Endothelial cell of hepatic sinusoid (primary cell): ENCODE data around the gene PAQR9.

ENCODE experiments used
- in situ Hi-C: cut with HindIII; loops from 2 replicates; pipeline ENCODE4 v1.10.0; 2017; ENCODE audit warnings: low sequenced_read_pairs

Gene PAQR9

DNA sequence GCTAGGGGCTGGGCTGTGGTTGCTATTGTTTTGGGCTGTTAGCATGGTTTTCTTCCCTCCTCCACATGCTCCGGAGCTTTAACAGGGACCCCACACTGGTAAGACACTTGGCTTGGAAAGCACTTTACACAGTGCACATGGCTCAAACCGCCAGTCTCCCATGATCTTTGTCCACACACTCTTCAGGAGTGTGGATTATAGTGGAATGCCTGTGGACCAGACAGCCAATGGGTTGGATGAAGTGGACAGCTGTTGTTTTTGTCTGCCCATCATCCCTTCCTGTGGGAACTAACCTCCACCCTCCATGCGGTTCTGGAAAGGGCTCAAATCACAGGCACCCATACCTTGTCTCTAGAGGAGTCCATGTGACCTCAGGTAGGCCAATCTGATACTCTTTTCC lies 10.0 kb downstream of the PAQR9 start:
- in situ Hi-C loops = no loop called here

DNA sequence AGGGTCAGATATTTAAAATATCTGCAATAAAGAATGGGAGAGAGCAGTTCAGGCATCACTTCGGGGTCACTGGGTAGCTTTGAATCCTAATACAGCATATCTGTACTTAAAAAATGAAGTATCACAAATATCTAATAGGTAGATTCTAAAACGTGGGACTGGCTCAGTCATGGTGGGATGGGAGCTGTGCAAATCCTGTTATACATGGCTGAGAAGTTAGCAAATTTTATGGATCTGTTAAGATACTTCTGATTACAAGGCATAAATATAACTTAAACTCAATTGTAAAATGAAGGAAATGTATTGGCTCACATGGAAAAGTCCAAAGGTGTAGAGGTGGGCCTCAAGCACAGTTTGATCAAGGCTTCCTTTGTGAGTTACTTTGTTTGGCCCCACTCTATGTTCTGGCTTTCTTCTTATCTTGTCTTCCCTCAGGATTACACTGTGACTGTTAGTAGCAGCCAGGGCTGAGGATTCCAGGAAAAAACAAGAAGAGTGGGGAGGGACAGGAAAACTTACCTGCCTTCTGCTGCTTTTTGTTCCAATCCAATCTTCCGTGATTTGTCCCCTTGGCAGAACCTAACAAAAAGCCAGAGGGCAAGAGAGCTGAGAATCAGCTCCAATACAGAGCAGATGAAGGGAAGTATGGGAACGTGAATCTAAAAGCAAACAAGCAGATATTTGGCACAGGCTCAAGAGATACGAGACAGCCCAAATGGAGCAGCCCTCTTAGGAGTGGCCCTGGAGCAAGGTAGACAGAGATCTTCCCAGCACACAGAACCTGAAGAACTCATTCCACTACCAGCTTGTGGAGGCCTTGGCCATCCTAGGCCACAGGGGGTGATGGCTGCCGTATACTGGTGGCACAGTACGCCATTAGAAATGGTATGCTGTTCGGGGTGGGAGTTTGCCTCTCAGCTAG lies 10.9 kb downstream of the PAQR9 start:
- in situ Hi-C loops = no loop called here

DNA sequence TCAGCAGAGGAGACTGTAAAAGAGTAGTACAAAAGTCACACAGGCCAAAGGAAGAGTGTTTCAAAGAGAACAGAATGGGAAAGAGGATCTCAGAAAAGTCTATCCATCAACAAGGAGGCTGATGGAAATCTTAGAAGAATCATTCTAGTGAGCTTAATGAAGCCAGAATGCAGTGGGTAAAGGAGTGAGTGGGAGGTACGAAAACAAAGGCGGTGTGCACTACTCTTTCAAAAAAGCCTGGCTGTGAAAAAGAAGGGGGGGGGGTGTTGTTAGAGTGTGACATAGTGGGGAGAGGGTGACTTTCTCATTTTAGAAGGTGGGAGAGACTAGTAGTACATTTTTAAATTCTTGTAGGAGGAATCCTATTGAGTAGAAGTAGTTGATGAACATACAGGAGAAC lies 11.7 kb downstream of the PAQR9 start:
- in situ Hi-C loops = no loop called here

DNA sequence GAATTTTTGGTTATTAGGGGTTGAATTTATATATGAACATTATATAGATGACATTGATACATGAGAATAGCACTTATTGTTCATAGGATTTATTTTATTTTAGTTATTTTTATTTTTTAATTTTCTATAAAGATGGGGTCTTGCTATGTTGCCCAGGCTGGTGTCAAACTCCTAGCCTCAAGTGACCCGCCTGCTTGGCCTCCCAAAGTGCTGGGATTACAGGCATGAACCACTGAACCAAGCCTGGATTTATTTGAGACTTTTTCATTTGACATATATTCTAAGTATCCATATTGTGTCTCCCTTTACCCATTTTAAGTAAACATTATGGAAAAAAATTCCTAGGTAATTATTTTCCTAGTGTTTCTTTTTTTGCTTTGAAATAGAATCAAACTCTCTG lies 12.5 kb downstream of the PAQR9 start:
- in situ Hi-C loops = no loop called here

DNA sequence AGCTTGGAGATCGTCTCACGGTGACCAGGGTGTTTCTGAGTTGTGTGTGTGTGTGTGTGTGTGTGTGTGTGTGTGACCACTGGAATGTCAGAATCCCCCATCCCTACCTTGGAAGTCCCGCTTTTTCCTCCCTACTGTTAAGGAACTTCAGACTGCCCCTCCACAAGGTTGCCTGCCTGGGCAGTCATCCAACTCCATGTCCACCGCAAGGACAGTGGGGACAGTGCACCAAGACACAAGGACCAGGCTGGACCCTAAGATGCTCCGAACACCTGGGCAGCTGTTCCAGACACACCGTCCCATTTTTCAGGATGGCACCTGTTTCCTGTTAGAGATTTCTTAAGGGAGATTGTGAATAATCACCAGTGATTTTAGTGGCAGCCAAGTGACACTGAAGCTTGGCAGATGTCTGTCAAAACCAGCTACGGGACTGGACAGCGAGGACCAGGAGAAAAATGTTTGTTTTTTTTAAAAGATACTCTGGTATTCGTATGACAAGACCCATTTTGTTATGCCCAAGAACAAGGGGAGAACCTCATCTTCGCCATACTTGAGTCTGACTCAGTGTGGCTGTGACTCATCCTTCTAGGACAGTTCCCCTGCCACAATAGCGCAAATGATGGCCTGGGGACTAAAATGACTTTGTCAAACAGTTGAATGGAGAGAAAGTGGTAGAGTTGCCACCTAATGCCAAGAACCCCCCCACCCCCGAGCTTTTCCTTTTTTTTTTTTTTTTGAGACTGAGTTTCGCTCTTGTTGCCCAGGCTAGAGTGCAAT lies 15.5 kb downstream of the PAQR9 start:
- in situ Hi-C loops = loop anchor here (5.0 kb wide), 1 partner anchor 66 kb away; no protein-coding TSS in a partner anchor

DNA sequence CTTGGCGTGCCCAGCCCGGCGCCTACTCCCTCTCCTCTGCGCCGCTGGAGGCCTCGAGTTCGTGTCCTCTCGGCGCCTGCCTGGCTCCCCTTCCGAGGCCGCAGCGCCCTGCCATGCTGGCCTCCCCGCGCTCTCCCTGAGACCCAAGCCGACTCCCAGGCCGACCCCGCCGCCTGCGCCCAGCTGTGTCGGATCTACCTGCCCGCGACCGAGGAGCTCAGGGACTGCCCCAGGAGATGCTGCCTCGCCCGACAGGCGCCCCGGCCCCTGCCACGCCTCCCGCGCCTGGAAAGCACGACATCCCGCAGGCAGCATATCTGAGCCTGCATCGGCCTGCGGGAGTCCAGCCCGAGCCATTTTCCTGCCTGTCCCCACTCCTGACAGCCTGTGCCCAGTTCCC lies 16.1 kb downstream of the PAQR9 start:
- in situ Hi-C loops = loop anchor here (5.0 kb wide), 1 partner anchor 65 kb away; no protein-coding TSS in a partner anchor

DNA sequence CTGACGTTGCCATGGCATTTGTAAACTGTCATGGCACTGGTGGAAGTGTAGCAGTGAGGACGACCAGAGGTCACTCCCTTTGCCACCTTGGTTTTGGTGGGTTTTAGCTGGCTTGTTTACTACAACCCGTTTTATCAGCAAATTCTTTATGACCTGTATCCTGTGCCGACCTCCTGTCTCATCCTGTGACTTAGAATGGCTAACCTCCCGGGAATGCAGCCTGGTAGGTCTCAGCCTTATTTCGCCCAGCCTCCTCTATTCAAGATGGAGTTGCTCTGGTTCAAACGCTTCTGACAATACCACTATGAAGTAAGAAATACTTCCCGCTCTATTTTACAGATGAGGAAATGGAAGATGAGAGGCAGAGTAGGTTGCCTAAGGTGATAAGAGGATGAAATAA lies 16.6 kb downstream of the PAQR9 start:
- in situ Hi-C loops = loop anchor here (5.0 kb wide), 1 partner anchor 65 kb away; no protein-coding TSS in a partner anchor

DNA sequence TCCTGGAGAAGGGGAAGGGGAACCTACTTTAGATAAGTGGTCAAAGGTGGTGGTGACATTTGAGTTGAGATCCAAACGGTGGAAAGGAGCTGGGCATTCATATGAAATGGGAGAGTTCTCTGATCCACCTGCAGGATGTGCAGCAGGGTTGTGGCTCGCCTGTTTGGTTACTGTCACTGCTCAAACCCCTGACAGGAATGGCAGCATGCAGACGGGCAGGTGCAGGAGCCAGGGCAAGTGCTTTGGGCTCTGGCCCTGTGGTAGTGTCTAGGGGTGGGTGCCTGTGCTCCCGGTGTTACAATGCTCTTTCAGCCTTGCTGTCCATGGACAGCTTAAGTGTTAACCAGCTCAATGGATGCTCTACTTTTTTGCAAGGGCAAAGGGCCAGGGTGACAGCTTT lies 18.5 kb downstream of the PAQR9 start:
- in situ Hi-C loops = loop anchor here (5.0 kb wide), 1 partner anchor 63 kb away; no protein-coding TSS in a partner anchor

DNA sequence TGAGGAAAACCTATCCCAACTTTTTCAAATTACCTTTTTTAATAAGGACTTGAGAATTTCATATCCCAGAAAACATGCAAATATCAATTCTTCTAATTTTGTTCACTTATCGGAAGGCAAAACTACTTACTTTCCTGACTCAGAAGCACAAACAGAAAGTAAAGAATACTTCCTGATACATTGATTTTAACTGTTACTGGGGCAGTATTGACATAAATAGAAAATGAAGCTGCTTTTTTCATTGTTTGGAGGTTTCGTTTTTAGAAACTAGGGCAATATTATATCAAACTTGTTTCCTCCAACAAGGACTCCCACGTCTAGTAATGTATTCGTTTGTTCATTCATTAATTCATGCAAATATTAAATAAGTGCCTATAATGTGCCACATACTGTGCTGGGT lies 19.1 kb downstream of the PAQR9 start:
- in situ Hi-C loops = no loop called here

DNA sequence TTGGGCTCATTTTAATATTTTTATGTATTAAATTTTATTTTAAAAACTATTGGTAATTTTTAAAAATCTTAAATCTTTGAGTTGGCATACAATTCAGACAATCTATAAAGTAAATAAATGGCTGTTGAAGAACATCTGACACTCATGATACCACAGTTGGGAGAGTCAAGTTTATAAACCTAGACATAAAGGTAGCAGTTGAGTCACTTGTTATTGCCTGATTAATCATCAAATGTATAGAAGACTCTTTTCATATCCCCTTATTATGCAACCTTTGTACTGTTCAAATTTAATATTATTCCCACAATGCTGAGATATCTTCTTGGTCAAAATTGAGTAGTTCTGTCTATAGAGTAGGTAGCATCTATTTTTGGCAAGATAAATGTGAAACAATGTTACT lies 19.6 kb downstream of the PAQR9 start:
- in situ Hi-C loops = no loop called here

DNA sequence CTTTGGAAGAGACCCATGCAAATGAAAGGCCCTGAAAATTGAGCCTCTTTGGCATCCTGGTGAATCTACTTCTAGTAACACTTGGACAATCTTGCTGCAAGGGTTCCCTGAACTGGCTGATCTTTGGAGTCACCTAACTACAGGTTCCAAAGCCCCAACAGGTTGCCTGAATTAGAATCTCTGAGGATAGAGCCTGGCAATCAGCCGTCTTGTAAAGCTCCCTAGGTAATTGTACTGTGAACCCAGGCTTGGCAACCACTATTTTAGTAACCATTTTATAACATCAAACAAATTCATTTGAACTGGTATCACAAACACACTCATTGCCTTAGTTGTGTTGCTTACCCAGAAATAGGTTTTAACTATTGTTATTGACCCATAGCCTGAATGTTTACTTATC lies 20.1 kb downstream of the PAQR9 start:
- in situ Hi-C loops = no loop called here

DNA sequence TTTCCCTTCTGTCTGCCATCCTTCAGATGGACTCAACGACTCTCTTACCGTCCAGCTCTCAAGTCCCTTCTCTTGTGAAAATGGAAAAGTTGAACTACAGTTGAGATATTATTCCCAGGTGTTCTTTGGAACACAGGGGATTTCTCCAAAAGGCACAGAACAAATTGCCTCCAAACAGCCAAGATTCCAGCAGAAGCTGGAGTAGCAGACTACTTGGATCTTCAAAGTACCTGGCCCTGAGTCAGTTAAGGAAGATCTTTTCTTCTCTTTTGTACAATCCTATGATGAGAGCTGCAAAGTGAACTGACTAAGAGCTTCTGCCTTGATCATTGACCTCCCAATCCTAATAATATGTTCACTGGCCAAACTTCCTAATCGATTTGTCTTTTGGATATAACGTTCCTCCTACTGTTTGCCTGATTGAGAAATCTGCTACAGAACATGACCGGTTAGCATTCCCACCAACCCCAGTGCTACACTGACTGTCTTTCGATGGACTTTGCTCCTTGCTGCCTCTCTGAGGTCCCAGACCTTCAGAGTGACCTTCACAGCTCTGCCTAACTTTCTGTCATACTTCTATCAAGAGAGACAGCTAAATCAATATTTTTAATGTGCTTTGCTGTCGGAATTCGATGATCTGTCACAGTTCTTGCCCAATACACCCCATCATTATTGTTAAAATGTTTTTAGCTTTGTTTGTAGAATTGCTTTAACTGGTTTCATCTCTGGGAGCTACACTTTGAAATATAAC lies 21.9 kb downstream of the PAQR9 start:
- in situ Hi-C loops = no loop called here

DNA sequence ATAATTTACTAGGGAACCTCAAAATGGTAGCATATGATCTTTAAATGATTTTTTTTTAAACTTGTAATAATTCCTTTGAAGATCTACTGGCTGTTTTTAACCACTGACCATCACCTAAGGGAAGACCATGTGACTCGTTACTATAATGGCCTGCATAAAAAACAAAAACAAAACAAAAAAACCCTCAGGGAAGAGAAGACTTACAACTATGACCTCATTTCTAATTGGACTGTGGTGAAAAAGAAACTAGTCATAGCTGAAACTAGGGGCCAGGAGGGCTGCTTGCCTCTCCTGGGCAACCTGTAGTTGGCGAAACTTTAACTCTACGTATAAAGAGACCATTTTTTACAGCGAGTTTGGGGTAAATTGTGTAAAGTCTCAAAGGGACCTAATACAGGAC lies 23.0 kb downstream of the PAQR9 start:
- in situ Hi-C loops = no loop called here

DNA sequence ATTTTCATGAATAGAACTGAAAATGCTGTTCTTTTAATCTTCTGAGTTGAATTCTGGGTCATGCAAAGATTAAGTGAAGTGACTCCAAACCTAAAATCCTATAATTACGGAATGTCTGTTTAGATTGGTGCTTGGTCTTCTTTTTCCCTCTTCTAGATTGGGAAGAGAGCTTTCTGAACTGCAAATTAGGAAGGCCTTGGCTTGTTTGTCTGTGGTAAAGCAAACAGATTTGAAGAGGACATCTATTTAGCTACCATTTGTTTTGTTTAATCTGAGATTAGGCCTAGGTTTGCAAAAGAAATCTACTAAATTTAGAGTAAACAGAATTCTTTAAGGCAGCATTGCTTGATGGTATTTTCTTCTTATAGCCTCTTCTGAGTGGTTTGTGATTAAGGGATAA lies 23.5 kb downstream of the PAQR9 start:
- in situ Hi-C loops = no loop called here

DNA sequence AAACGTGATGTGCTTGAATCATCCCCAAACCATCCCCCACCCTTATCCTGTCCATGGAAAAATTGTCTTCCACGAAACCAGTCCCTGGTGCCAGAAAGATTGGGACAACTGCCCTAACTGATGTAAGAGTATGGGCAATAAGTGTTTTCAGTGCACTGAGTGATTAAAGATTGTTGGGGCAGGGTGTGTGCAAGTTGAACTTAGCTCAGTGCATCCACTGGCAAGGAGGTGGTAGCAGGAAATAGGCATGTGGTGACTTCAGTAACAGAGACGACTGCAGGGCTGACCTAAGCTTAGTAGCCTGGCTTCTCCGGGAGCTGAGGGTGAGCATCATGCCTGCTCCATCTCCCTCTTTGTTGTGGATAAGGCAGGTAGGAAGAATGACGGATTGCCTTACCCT lies 27.5 kb downstream of the PAQR9 start:
- in situ Hi-C loops = no loop called here

DNA sequence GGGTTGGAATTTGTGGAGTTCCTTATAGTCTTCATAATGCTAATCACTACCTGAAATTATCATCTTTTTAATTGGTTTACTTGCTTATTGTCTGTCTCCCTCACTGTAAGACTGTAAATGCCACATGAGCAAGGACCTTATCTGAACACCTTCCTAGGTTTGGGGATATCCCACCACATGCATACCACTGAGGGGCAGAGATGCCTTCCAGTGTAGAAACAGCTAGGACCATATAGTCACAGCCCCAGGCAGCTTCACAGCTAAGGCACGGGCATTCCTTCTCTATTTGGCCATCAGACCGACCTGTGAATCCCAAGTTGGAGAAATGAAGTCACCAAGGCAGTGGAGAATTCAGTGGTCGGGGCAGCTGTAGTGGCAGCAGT lies 28.6 kb downstream of the PAQR9 start:
- in situ Hi-C loops = no loop called here

DNA sequence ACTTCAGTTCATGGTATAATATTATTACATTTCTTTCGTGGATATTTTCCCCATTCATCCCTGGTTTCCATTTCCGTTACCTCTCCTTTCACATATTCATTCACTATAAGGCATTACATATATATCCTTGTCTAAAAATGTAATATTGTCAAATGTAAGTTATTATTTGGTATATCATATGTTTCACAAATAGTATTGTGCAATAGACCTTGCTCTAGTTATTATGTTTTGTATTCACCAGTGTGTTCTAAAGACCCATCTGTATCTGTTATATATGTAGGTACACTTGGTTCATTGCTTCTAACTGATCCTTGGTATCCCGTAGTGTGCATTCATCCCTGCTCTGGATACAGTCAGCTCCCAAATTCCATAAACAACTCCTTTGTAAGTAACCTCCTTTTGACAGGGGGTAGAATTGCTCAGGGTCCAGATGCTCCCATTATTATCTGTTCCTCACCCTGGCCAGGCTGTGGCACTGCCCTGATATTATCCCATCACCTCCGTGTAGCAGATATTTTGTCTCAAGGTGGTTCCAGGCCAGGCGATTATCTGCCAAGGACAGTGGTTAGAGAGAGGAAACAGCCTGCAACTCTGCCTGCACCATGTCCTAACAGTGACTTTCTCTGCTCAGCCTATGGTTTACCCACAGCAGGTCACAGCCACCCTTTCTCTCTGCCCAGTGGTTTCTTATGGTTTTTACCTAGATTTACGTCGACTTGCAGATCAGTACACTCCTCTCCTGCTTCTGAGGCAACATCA lies 29.2 kb downstream of the PAQR9 start:
- in situ Hi-C loops = no loop called here

DNA sequence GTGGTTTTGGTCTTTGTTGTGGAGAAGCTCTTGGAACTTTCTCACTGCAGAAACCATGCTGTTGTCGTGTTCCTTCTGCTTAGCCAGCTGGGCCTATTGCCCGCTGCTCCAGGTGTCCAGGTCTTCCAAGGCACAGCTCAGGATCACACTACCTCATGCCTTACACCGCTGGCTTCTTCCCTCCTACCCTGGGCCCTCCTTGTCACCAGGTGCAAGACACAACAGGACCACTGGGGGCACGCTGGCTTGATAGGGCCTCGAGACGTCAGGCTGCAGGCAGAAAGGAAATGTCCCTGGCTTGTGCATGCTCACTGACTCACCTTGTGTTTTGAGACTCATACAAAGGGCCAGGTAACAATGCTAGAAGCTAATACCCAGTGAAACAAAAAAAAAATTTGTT lies 32.3 kb downstream of the PAQR9 start:
- in situ Hi-C loops = no loop called here

DNA sequence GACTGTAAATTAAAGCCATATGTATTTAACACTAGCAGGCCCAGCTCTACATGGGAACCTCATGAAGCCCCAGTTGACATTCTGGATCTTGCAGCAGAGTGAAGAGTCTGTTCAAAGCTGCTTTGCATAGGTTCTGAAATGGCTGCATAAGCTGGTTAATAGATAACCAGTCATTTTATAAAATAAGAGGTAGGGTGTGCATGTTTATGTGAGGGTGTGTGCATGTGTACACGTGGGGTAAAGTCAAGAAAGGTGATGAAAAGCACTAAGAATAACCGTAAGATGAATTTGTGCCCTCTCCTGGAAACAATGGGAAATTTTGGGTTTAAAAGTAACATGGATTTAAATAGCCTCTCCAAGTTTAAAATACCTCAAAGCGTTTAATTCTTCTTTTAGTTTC lies 33.0 kb downstream of the PAQR9 start:
- in situ Hi-C loops = no loop called here

DNA sequence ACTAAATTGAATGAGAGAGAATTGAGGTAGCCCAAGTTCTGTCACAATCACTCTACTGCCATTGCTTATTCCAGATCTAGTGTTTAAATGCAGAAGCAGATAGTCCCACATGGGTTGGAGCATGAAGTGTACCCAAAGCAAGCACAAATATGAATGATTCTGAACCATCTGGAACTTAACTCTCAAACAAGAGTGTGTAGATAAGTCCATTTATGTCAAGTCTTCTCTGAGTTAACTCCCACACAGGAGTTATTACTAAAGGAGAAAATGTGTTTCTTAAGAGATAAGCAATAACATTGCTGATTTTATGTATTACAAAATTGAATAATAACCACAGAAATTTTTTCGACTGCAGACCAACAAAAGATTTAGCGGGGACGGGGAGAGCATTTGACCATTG lies 33.6 kb downstream of the PAQR9 start:
- in situ Hi-C loops = no loop called here

DNA sequence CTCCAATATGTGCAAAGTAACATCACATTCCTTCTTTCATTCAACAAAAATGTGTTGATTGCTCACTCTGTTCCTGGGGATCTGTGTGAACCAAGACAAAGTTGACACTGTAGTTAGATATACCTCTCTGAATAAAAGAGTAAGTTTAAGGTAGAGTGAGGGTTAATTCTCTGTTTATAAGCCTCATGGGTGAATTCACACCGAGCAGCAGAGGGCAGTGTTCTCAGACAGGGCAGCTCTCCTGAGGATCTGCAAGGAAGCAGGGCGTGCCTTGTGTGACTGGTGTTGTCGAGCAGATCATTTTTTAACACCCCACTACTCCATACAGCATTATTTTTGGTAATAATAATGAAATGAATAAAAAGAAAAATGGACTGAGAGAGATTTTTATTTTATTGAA lies 34.4 kb downstream of the PAQR9 start:
- in situ Hi-C loops = no loop called here
